Activated B cell treated with CpG ODN at 0.5 μM for 24 hours (primary cell): ENCODE measurements around the gene WTAP. TPM values are rescaled to one million over a fixed set of nuclear protein-coding genes. Genes with fewer than 3 reads are reported as not detected.

Experiments used
- ATAC-seq: fragments of 200-7000 bp; cut with Tn5 transposase; one replicate; pipeline ENCODE4 v1.10.0; 2021; ENCODE audit warnings: low read depth, mild to moderate bottlenecking, moderate library complexity
- CTCF ChIA-PET: fragments of 350-600 bp; sonication (Branson Sonifier 250); formaldehyde crosslinking; loops from one replicate; lab custom pipeline; 2021; ENCODE audit warnings: antibody characterized with exemption; lab: Charles Lee
- POLR2A ChIA-PET: fragments of 350-600 bp; sonication (Branson Sonifier 250); formaldehyde crosslinking; loops from one replicate; lab custom pipeline; 2021; ENCODE audit warnings: antibody characterized with exemption; lab: Charles Lee
- DNase-seq: peaks from one replicate; pipeline ENCODE4 v3.0.0; 2022
- H3K27ac Mint-ChIP-seq: one replicate; pipeline ENCODE4 v1.8.0; 2020; ENCODE audit warnings: mixed read lengths
- H3K27me3 Mint-ChIP-seq: one replicate; pipeline ENCODE4 v1.8.0; 2021; ENCODE audit warnings: mixed read lengths
- H3K36me3 Mint-ChIP-seq: one replicate; pipeline ENCODE4 v1.8.0; 2021; ENCODE audit warnings: low read depth, mixed read lengths
- H3K4me1 Mint-ChIP-seq: one replicate; pipeline ENCODE4 v1.8.0; 2021; ENCODE audit warnings: mixed read lengths
- H3K4me3 Mint-ChIP-seq: one replicate; pipeline ENCODE4 v1.8.0; 2020; ENCODE audit warnings: mild to moderate bottlenecking, mixed read lengths
- H3K9me3 Mint-ChIP-seq: one replicate; pipeline ENCODE4 v1.8.0; 2020; ENCODE audit warnings: mixed read lengths
- CTCF ChIP-seq: fragments of 200-600 bp; IDR thresholded peaks from one replicate; pipeline ENCODE4 v1.8.0; 2022; ENCODE audit warnings: antibody characterized with exemption, mild to moderate bottlenecking
- intact Hi-C: fragments of 100-400 bp; cut with micrococcal nuclease; formaldehyde crosslinking; loops from one replicate; pipeline ENCODE4 v1.15.1; 2024
- total RNA-seq: library from RNA; stranded (reverse); gene quantifications from 2 replicates; pipeline ENCODE4 v1.2.3, GENCODE V29; 2022

The WTAP gene
- total RNA-seq, 1 donor from 2014 or later, result 141 TPM

GRCh38 chr6:159713984-159714383, 13.3 kb upstream of the WTAP start:
- DNase-seq (no peak), ATAC-seq (no peak)
- Mint-ChIP-seq H3K27me3 (no peaks in the 10 kb centered on the region), H3K36me3 (peaks cover 5% of the 10 kb centered on the region), H3K27ac (no peak overlapping the region), H3K4me3 (no peak overlapping the region), H3K9me3 (no peaks in the 10 kb centered on the region), H3K4me1 (no peaks in the 10 kb centered on the region)
- TF ChIP-seq CTCF, result no peak
- ChIA-PET POLR2A (interaction anchor here (1.0 kb wide), 1 partner anchor 13 kb away, joined by 3 read pairs; no protein-coding TSS in a partner anchor), CTCF (no interaction called here)
- intact Hi-C loops, result no loop called here

GRCh38 chr6:159714404-159714803, 12.9 kb upstream of the WTAP start:
- no peaks in the 10 kb centered on the region for H3K9me3 Mint-ChIP-seq
- CTCF ChIA-PET, result no interaction called here
- peaks cover 5% of the 10 kb centered on the region for H3K36me3 Mint-ChIP-seq
- no peaks in the 10 kb centered on the region for H3K27me3 Mint-ChIP-seq
- H3K27ac Mint-ChIP-seq, result no peak overlapping the region
- POLR2A ChIA-PET, result interaction anchor here (1.0 kb wide), 1 partner anchor 12 kb away, joined by 3 read pairs; no protein-coding TSS in a partner anchor
- H3K4me1 Mint-ChIP-seq, result no peaks in the 10 kb centered on the region
- DNase-seq, result no peak
- no peak for ATAC-seq
- intact Hi-C loops, result no loop called here
- no peak for TF ChIP-seq CTCF
- no peak overlapping the region for H3K4me3 Mint-ChIP-seq

- CTCF ChIA-PET, result no interaction called here
- POLR2A ChIA-PET, result no interaction called here
- H3K27ac Mint-ChIP-seq, result no peak overlapping the region
Measured at GRCh38 chr6:159715166-159715565, 12.1 kb upstream of the WTAP start.

GRCh38 chr6:159715605-159716004, 11.7 kb upstream of the WTAP start:
- Mint-ChIP-seq H3K27me3 (no peaks in the 10 kb centered on the region), H3K4me1 (no peaks in the 10 kb centered on the region), H3K4me3 (no peak overlapping the region), H3K36me3 (peaks cover 5% of the 10 kb centered on the region), H3K9me3 (no peaks in the 10 kb centered on the region), H3K27ac (no peak overlapping the region)
- intact Hi-C loops, result no loop called here
- no peak for ATAC-seq
- no peak for TF ChIP-seq CTCF
- POLR2A ChIA-PET, result no interaction called here
- DNase-seq, result no peak
- CTCF ChIA-PET, result no interaction called here

More at GRCh38 chr6:159715166-159715565, 12.1 kb upstream of the WTAP start:
- ATAC-seq (no peak), DNase-seq (no peak)
- H3K4me3 Mint-ChIP-seq, result no peak overlapping the region
- H3K9me3 Mint-ChIP-seq, result no peaks in the 10 kb centered on the region
- no peaks in the 10 kb centered on the region for H3K4me1 Mint-ChIP-seq
- no peak for TF ChIP-seq CTCF
- no peaks in the 10 kb centered on the region for H3K27me3 Mint-ChIP-seq
- peaks cover 5% of the 10 kb centered on the region for H3K36me3 Mint-ChIP-seq
- intact Hi-C loops, result no loop called here

GRCh38 chr6:159716247-159717096, 10.8 kb upstream of the WTAP start:
- no peak for ATAC-seq
- no peak overlapping the region for H3K27ac Mint-ChIP-seq
- intact Hi-C loops, result no loop called here
- H3K36me3 Mint-ChIP-seq, result peaks cover 5% of the 10 kb centered on the region
- no peak overlapping the region for H3K4me3 Mint-ChIP-seq
- TF ChIP-seq CTCF, result no peak
- no peaks in the 10 kb centered on the region for H3K27me3 Mint-ChIP-seq
- DNase-seq, result no peak
- no peaks in the 10 kb centered on the region for H3K9me3 Mint-ChIP-seq
- ChIA-PET POLR2A (interaction anchor here (0.6 kb wide), 1 partner anchor 9 kb away, joined by 6 read pairs; no protein-coding TSS in a partner anchor), CTCF (no interaction called here)
- no peaks in the 10 kb centered on the region for H3K4me1 Mint-ChIP-seq
